Trophoblast cell (in vitro differentiated cells and primary cell): ENCODE measurements around the gene TRIM41.
A peak's percentile ranks its signal among the peaks of the same experiment; 100 is the strongest.

Experiments
- DNase-seq, 2 donors: peaks; one replicate each; pipeline ENCODE4 v3.0.0-alpha.2; 2016
- H2AFZ ChIP-seq: 2 replicates; pipeline ENCODE4 v1.6.1; 2013; ENCODE audit warnings: low read length, moderate library complexity, mild to moderate bottlenecking; ENCODE audit not compliant: insufficient read depth, poor library complexity
- H2AK5ac ChIP-seq: 2 replicates; pipeline ENCODE4 v1.6.1; 2013; ENCODE audit warnings: mild to moderate bottlenecking, low read length
- H2BK120ac ChIP-seq: 2 replicates; pipeline ENCODE4 v1.6.1; 2013; ENCODE audit warnings: low read length, mild to moderate bottlenecking, moderate library complexity; ENCODE audit not compliant: insufficient read depth, poor library complexity
- H2BK12ac ChIP-seq: 2 replicates; pipeline ENCODE4 v1.6.1; 2013; ENCODE audit warnings: mild to moderate bottlenecking, low read length, moderate library complexity
- H2BK5ac ChIP-seq: 2 replicates; pipeline ENCODE4 v1.6.1; 2013; ENCODE audit warnings: low read length, low read depth, moderate library complexity, mild to moderate bottlenecking; ENCODE audit not compliant: poor library complexity
- H3K14ac ChIP-seq: 2 replicates; pipeline ENCODE4 v1.6.1; 2013; ENCODE audit warnings: mild to moderate bottlenecking, low read length
- H3K18ac ChIP-seq: 2 replicates; pipeline ENCODE4 v1.6.1; 2013; ENCODE audit warnings: mild to moderate bottlenecking, low read length
- H3K23ac ChIP-seq: 2 replicates; pipeline ENCODE4 v1.6.1; 2013; ENCODE audit warnings: low read length
- H3K27ac ChIP-seq: 2 replicates; pipeline ENCODE4 v1.5.1; 2013; ENCODE audit warnings: low read depth, mild to moderate bottlenecking, inconsistent platforms, low read length, moderate library complexity
- H3K27me3 ChIP-seq: 2 replicates; pipeline ENCODE4 v1.6.1; 2013; ENCODE audit warnings: inconsistent platforms, mild to moderate bottlenecking, low read length, moderate library complexity; ENCODE audit not compliant: insufficient read depth
- H3K36me3 ChIP-seq, 2 experiments: 1 replicate in 1 of 2; 2 replicates in 1 of 2; pipeline ENCODE4 v1.6.1; 2013; ENCODE audit warnings: low read length in 2 of 2, mild to moderate bottlenecking in 2 of 2, moderate library complexity in 1 of 2; ENCODE audit not compliant: insufficient read depth in 2 of 2, control insufficient read depth in 1 of 2
- H3K4ac ChIP-seq: 2 replicates; pipeline ENCODE4 v1.6.1; 2013; ENCODE audit warnings: low read depth, mild to moderate bottlenecking, low read length, moderate library complexity
- H3K4me1 ChIP-seq, 2 experiments: 1 replicate in 1 of 2; 2 replicates in 1 of 2; pipeline ENCODE4 v1.6.1; 2013; ENCODE audit warnings: low read length in 2 of 2, mild to moderate bottlenecking in 2 of 2, moderate library complexity in 1 of 2; ENCODE audit not compliant: insufficient read depth in 2 of 2, control insufficient read depth in 1 of 2
- H3K4me2 ChIP-seq: 2 replicates; pipeline ENCODE4 v1.6.1; 2013; ENCODE audit warnings: inconsistent platforms, mild to moderate bottlenecking, low read length, moderate library complexity
- H3K4me3 ChIP-seq: 2 replicates; pipeline ENCODE4 v1.5.1; 2013; ENCODE audit warnings: mild to moderate bottlenecking, low read depth, low read length, inconsistent platforms
- H3K79me1 ChIP-seq: one replicate; pipeline ENCODE4 v1.6.1; 2013; ENCODE audit warnings: low read length
- H3K79me2 ChIP-seq: 2 replicates; pipeline ENCODE4 v1.6.1; 2013; ENCODE audit warnings: low read length, mild to moderate bottlenecking; ENCODE audit not compliant: control insufficient read depth, insufficient read depth, poor library complexity
- H3K9ac ChIP-seq: 2 replicates; pipeline ENCODE4 v1.6.1; 2013; ENCODE audit warnings: mild to moderate bottlenecking, low read length
- H3K9me3 ChIP-seq: 2 replicates; pipeline ENCODE4 v1.6.1; 2013; ENCODE audit warnings: low read depth, mild to moderate bottlenecking, control low read depth, inconsistent platforms, low read length; ENCODE audit not compliant: insufficient read depth
- H4K12ac ChIP-seq: 2 replicates; pipeline ENCODE4 v1.6.1; 2013; ENCODE audit warnings: low read depth, mild to moderate bottlenecking, low read length, moderate library complexity
- H4K8ac ChIP-seq: 2 replicates; pipeline ENCODE4 v1.6.1; 2013; ENCODE audit warnings: low read depth, mild to moderate bottlenecking, low read length, moderate library complexity
- H4K91ac ChIP-seq: one replicate; pipeline ENCODE4 v1.6.1; 2013; ENCODE audit warnings: low read depth, mild to moderate bottlenecking, low read length, moderate library complexity
- WGBS: extraction: QIAGEN DNeasy Blood & Tissue Kit; methylation state at CpG from one replicate; pipeline ENCODE4 v1.1.7; 2013; ENCODE audit warnings: missing lambda C conversion rate; ENCODE audit not compliant: insufficient read length, insufficient coverage; ENCODE audit errors: extremely low coverage; 5-methylcytosine and 5-hydroxymethylcytosine counted together

TRIM41 gene

GRCh38 chr5:181204826-181205760 is 18.0 kb upstream of the TRIM41 start, which contains the start of gene TRIM7:
TRIM7 (minus strand) TSS chr5:181205196; CDS start chr5:181205110, 86 bp downstream.
- Histone ChIP-seq H3K4ac (no peak within 1 kb of the TSS), H3K79me1 (no peaks in the 10 kb centered on the region), H3K27me3 (peaks cover 31% of the 10 kb centered on the region), H3K79me2 (no peaks in the 10 kb centered on the region), H3K23ac (no peak within 1 kb of the TSS), H3K36me3 (no peaks in the 10 kb centered on the region), H3K4me2 (peak within 1 kb of the TSS; percentile 69), H4K91ac (no peak within 1 kb of the TSS), H3K14ac (no peak within 1 kb of the TSS), H3K27ac (no peak within 1 kb of the TSS), H3K4me1 (peaks cover 14 to 24% of the 10 kb centered on the region in 2 experiments), H2AK5ac (no peak within 1 kb of the TSS), H2BK120ac (no peak within 1 kb of the TSS), H4K12ac (no peak within 1 kb of the TSS), H4K8ac (no peak within 1 kb of the TSS), H2AFZ (peak within 1 kb of the TSS; percentile 81), H2BK12ac (no peak within 1 kb of the TSS), H3K9me3 (peaks cover 3% of the 10 kb centered on the region), H3K4me3 (peak within 1 kb of the TSS; percentile 66), H3K9ac (no peak within 1 kb of the TSS), H3K18ac (no peak within 1 kb of the TSS), H2BK5ac (no peak within 1 kb of the TSS)
- DNase-seq, result peak in 1 of 2 donors; percentile 46
- WGBS, result no CpG with 5 or more reads among the region's 94 CpGs

GRCh38 chr5:181205761-181206649 is 17.1 kb upstream of the TRIM41 start:
- Histone ChIP-seq H3K27ac (no peak overlapping the region), H2AK5ac (no peak overlapping the region), H3K4me1 (peaks cover 14 to 20% of the 10 kb centered on the region in 2 experiments), H3K4me3 (peak overlapping the region; percentile 59), H3K4me2 (peak overlapping the region; percentile 69), H2BK120ac (no peak overlapping the region), H2BK5ac (no peak overlapping the region), H3K27me3 (peaks cover 31% of the 10 kb centered on the region), H3K14ac (no peak overlapping the region), H3K79me2 (no peaks in the 10 kb centered on the region), H3K79me1 (no peaks in the 10 kb centered on the region), H4K12ac (no peak overlapping the region), H3K9me3 (peaks cover 3% of the 10 kb centered on the region), H4K91ac (no peak overlapping the region), H2BK12ac (no peak overlapping the region), H4K8ac (no peak overlapping the region), H3K23ac (no peak overlapping the region), H3K36me3 (no peaks in the 10 kb centered on the region), H2AFZ (peak overlapping the region; percentile 81), H3K9ac (no peak overlapping the region), H3K18ac (no peak overlapping the region), H3K4ac (no peak overlapping the region)
- WGBS, result no CpG with 5 or more reads among the region's 37 CpGs
- DNase-seq, result peak in 1 of 2 donors; percentile 60

- Histone ChIP-seq H2BK12ac (no peak overlapping the region), H2AFZ (peak overlapping the region; percentile 87), H3K4me2 (peak overlapping the region; percentile 69), H3K4me1 (peaks cover 14 to 19% of the 10 kb centered on the region in 2 experiments), H2BK5ac (no peak overlapping the region), H2BK120ac (no peak overlapping the region), H3K23ac (no peak overlapping the region), H3K18ac (no peak overlapping the region), H3K4me3 (peak overlapping the region; percentile 82), H3K79me2 (no peaks in the 10 kb centered on the region), H3K27me3 (peaks cover 31% of the 10 kb centered on the region), H4K12ac (no peak overlapping the region), H3K14ac (no peak overlapping the region), H4K8ac (no peak overlapping the region), H3K9ac (peak overlapping the region; percentile 60), H3K9me3 (peaks cover 3% of the 10 kb centered on the region), H3K79me1 (no peaks in the 10 kb centered on the region), H3K4ac (no peak overlapping the region), H3K27ac (no peak overlapping the region), H3K36me3 (no peaks in the 10 kb centered on the region), H2AK5ac (no peak overlapping the region), H4K91ac (no peak overlapping the region)
- DNase-seq, result peak; percentile 75 to 89
- no CpG with 5 or more reads among the region's 36 CpGs for WGBS
These were observed 15.7 kb upstream of the TRIM41 start for GRCh38 chr5:181207214-181207959.

GRCh38 chr5:181207960-181208253 is 15.2 kb upstream of the TRIM41 start:
- DNase-seq, result no peak
- H3K36me3 ChIP-seq, result no peaks in the 10 kb centered on the region
- H3K14ac ChIP-seq, result no peak overlapping the region
- no peak overlapping the region for H2AK5ac ChIP-seq
- no peak overlapping the region for H3K18ac ChIP-seq
- H3K4ac ChIP-seq, result no peak overlapping the region
- no peak overlapping the region for H3K4me3 ChIP-seq
- H2AFZ ChIP-seq, result no peak overlapping the region
- no peak overlapping the region for H4K8ac ChIP-seq
- H3K9me3 ChIP-seq, result peaks cover 3% of the 10 kb centered on the region
- no peak overlapping the region for H3K9ac ChIP-seq
- peaks cover 30% of the 10 kb centered on the region for H3K27me3 ChIP-seq
- H2BK5ac ChIP-seq, result no peak overlapping the region
- WGBS, result no CpG with 5 or more reads among the region's 3 CpGs
- H3K4me1 ChIP-seq, result peaks cover 14 to 19% of the 10 kb centered on the region in 2 experiments
- H4K12ac ChIP-seq, result no peak overlapping the region
- no peak overlapping the region for H3K4me2 ChIP-seq
- no peak overlapping the region for H3K23ac ChIP-seq
- no peak overlapping the region for H3K27ac ChIP-seq
- no peak overlapping the region for H4K91ac ChIP-seq
- H3K79me1 ChIP-seq, result no peaks in the 10 kb centered on the region
- no peak overlapping the region for H2BK120ac ChIP-seq
- H3K79me2 ChIP-seq, result no peaks in the 10 kb centered on the region
- no peak overlapping the region for H2BK12ac ChIP-seq
